Peyer's patch (tissue), 4 donors: Measurements from ENCODE around the gene DNAH2. TPM values are rescaled to one million over a fixed set of nuclear protein-coding genes. Genes with fewer than 3 reads are reported as not detected.

Experiments used
- DNase-seq, 3 donors: peaks; one replicate each; pipeline ENCODE4 v3.0.0-alpha.2; 2017 to 2019
- H3K27ac ChIP-seq, 4 donors: fragments of 200-600 bp; sonication (generic); one replicate each; pipeline ENCODE4 v1.5.1; 2016 to 2019
- H3K27me3 ChIP-seq, 2 donors: fragments of 200-600 bp; sonication (generic); one replicate each; pipeline ENCODE4 v1.5.1; 2019
- H3K36me3 ChIP-seq, 3 donors: fragments of 200-600 bp; sonication (generic); one replicate each; pipeline ENCODE4 v1.5.1; 2016 to 2019
- H3K4me1 ChIP-seq, 4 donors: fragments of 200-600 bp; sonication (generic); one replicate each; pipeline ENCODE4 v1.5.1; 2016 to 2019
- H3K4me3 ChIP-seq, 4 donors: fragments of 200-600 bp; sonication (generic); 1 replicate in 3 of 4; 2 replicates in 1 of 4; pipeline ENCODE4 v1.5.1; 2016 to 2019; ENCODE audit warnings: mild to moderate bottlenecking in 1 of 4
- H3K9me3 ChIP-seq, 4 donors: fragments of 200-600 bp; sonication (generic); one replicate each; pipeline ENCODE4 v1.5.1; 2016 to 2019; ENCODE audit warnings: mild to moderate bottlenecking in 1 of 4
- CTCF ChIP-seq, 6 experiments: fragments of 450-650 bp in 4 of 6; fragments of 200-600 bp in 2 of 6; sonication (generic) in 1 of 6; IDR thresholded peaks; one replicate each; pipeline ENCODE4 v1.5.1; 2017 to 2019; ENCODE audit warnings: antibody characterized with exemption in 6 of 6, mild to moderate bottlenecking in 3 of 6, moderate library complexity in 1 of 6
- POLR2A ChIP-seq, 2 donors: fragments of 450-650 bp; IDR thresholded peaks; one replicate each; pipeline ENCODE4 v1.5.1; 2017; ENCODE audit warnings: antibody characterized with exemption in 2 of 2, mild to moderate bottlenecking in 2 of 2, moderate library complexity in 2 of 2
- total RNA-seq, 4 donors: library from RNA; depleted of rRNA; stranded (reverse); fragments of >200 nt; gene quantifications; one replicate each; pipeline ENCODE4 v1.1.0, GENCODE V29; 2016

DNAH2 gene
- total RNA-seq, 4 donors from 2014 or later: 0.18 to 0.83 TPM; not detected in 2

- peak within 1 kb of the TSS; percentile 93 to 98 (median 96) for H3K27ac ChIP-seq
- H3K4me1 ChIP-seq: peaks cover 0 to 27% (median 11%) of the 10 kb centered on the region in 4 donors
- TF ChIP-seq POLR2A (IDR thresholded peaks at IDR 0.05): peak; percentile 64 to 74
- TF ChIP-seq CTCF (IDR thresholded peaks at IDR 0.05): peak in 3 of 6 experiments; percentile 12 to 33 (median 28)
- peak; percentile 86 to 96 (median 93) for DNase-seq
- H3K4me3 ChIP-seq: peak within 1 kb of the TSS; percentile 73 to 95 (median 82)
- no peaks in the 10 kb centered on the region for H3K9me3 ChIP-seq
- H3K36me3 ChIP-seq: peaks cover 0 to 4% (median 0%) of the 10 kb centered on the region in 3 donors
- no peaks in the 10 kb centered on the region for H3K27me3 ChIP-seq
Measured at GRCh38 chr17:7687072-7687907, 30.3 kb upstream of the DNAH2 start, which contains the start of gene TP53. Gene TP53, minus strand, starts transcription at chr17:7687490. Its CDS starts 10,896 bp downstream, at chr17:7676594.

GRCh38 chr17:7687908-7688807, 29.4 kb upstream of the DNAH2 start, which contains the start of gene WRAP53:
Gene WRAP53, plus strand, starts transcription at chr17:7688477. Its CDS starts 172 bp downstream, at chr17:7688649.
- Histone ChIP-seq H3K27me3 (no peaks in the 10 kb centered on the region), H3K36me3 (peaks cover 0 to 4% (median 0%) of the 10 kb centered on the region in 3 donors), H3K4me1 (peaks cover 0 to 27% (median 11%) of the 10 kb centered on the region in 4 donors), H3K27ac (peak within 1 kb of the TSS; percentile 93 to 98 (median 96)), H3K4me3 (peak within 1 kb of the TSS; percentile 73 to 95 (median 82)), H3K9me3 (no peaks in the 10 kb centered on the region)
- TF ChIP-seq POLR2A (IDR thresholded peaks at IDR 0.05) (peak in 1 of 2 donors; percentile 11), CTCF (IDR thresholded peaks at IDR 0.05) (peak; percentile 96 to 100 (median 99))
- DNase-seq: peak; percentile 95 to 99 (median 96)

- peak overlapping the region; percentile 43 to 98 (median 95) for H3K27ac ChIP-seq
- no peak for DNase-seq
- H3K4me3 ChIP-seq: peak overlapping the region; percentile 73 to 95 (median 82)
- peaks cover 0 to 4% (median 0%) of the 10 kb centered on the region in 3 donors for H3K36me3 ChIP-seq
- TF ChIP-seq POLR2A (IDR thresholded peaks at IDR 0.05) (no peak), CTCF (IDR thresholded peaks at IDR 0.05) (no peak)
- no peaks in the 10 kb centered on the region for H3K27me3 ChIP-seq
- peaks cover 0 to 27% (median 11%) of the 10 kb centered on the region in 4 donors for H3K4me1 ChIP-seq
- H3K9me3 ChIP-seq: no peaks in the 10 kb centered on the region
Measured at GRCh38 chr17:7688808-7689316, 28.7 kb upstream of the DNAH2 start.

- no peaks in the 10 kb centered on the region for H3K9me3 ChIP-seq
- no peak for TF ChIP-seq POLR2A (IDR thresholded peaks at IDR 0.05)
- TF ChIP-seq CTCF (IDR thresholded peaks at IDR 0.05): no peak
- peaks cover 0 to 13% (median 0%) of the 10 kb centered on the region in 3 donors for H3K36me3 ChIP-seq
- no peaks in the 10 kb centered on the region for H3K4me1 ChIP-seq
- H3K27me3 ChIP-seq: no peaks in the 10 kb centered on the region
- no peak overlapping the region for H3K4me3 ChIP-seq
- DNase-seq: no peak
- H3K27ac ChIP-seq: no peak overlapping the region
Measured at GRCh38 chr17:7695586-7695985, 22.0 kb upstream of the DNAH2 start.
